Astrocyte (in vitro differentiated cells and primary cell): ENCODE results near the gene GTF2IRD1.

Source experiments
- EZH2 ChIP-seq: IDR thresholded peaks from 2 replicates; pipeline ENCODE4 v1.6.1; 2012; ENCODE audit warnings: mild to moderate bottlenecking, low read length, inconsistent platforms; ENCODE audit not compliant: insufficient read depth
- TF ChIP-seq, protein P1 (sequence below): IDR thresholded peaks from 2 replicates; pipeline ENCODE4 v1.5.1; 2011; ENCODE audit warnings: low read depth, mild to moderate bottlenecking, inconsistent platforms, low read length, moderate library complexity; ENCODE audit not compliant: insufficient read depth

DNA sequence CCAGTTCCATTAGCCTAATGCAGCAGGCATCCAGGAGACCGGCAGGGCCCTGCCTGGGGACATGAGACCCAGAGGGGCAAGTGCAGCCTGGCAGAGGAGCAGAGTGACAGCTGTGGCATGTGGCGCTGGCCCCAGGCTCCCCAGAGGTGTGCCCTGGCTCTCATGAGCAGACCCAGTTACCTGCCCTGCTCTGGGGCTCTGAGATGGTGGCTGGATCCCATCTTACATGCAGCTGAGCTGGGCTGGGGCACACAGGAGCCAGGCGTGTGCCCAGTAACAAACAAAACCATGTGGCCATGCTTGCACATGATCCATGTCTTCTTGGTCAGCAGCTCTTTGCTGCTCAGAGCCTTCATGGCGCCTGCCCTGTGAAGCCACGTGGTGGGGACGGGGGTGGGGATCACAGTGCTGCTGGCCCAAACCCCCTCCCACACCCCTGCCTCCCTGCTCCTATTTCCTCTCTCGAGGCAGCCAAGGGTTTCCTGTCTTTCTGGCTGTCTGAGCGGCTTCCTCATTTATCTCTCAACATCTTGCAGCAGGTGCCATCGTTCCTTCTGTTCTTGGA, 163.6 kb downstream of the GTF2IRD1 start:
- TF ChIP-seq EZH2 = no peak
- TF ChIP-seq, protein P1, sequence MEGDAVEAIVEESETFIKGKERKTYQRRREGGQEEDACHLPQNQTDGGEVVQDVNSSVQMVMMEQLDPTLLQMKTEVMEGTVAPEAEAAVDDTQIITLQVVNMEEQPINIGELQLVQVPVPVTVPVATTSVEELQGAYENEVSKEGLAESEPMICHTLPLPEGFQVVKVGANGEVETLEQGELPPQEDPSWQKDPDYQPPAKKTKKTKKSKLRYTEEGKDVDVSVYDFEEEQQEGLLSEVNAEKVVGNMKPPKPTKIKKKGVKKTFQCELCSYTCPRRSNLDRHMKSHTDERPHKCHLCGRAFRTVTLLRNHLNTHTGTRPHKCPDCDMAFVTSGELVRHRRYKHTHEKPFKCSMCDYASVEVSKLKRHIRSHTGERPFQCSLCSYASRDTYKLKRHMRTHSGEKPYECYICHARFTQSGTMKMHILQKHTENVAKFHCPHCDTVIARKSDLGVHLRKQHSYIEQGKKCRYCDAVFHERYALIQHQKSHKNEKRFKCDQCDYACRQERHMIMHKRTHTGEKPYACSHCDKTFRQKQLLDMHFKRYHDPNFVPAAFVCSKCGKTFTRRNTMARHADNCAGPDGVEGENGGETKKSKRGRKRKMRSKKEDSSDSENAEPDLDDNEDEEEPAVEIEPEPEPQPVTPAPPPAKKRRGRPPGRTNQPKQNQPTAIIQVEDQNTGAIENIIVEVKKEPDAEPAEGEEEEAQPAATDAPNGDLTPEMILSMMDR = no peak
